Measurements from ENCODE around the gene PPP1R26. TPM values are rescaled to one million over a fixed set of nuclear protein-coding genes. Genes with fewer than 3 reads are reported as not detected.
"Not testable (repeated sequence)": the region's sequence is repeated elsewhere in the genome, so short reads cannot be mapped to it uniquely, and the experiment has no call there.

Gene PPP1R26
- total RNA-seq, 1 donor from 2014 or later = 23.3 TPM

DNA sequence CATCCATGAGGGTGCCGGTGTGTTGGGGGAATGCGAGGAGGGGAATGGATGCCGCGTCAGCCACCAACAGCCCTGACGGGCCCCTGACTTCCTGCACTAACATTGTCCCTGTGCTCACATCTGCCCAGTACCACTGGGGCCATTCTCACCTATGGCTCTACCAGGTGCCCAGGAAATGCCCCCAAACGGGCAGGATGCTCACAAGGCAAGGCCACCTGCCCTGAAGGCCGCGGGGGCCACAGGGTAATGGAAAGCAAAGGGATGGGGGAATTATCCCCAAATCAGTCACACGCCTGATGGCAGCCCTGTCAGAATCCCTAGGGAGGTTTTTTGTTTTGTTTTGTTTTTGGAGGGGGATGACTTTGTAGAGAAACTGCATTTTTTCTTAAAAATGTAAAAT lies 34.3 kb downstream of the PPP1R26 start:
- DNase-seq; intact Hi-C loops (cut with DNase I); ATAC-seq (ENCODE audit: poor library complexity): not testable (repeated sequence)

DNA sequence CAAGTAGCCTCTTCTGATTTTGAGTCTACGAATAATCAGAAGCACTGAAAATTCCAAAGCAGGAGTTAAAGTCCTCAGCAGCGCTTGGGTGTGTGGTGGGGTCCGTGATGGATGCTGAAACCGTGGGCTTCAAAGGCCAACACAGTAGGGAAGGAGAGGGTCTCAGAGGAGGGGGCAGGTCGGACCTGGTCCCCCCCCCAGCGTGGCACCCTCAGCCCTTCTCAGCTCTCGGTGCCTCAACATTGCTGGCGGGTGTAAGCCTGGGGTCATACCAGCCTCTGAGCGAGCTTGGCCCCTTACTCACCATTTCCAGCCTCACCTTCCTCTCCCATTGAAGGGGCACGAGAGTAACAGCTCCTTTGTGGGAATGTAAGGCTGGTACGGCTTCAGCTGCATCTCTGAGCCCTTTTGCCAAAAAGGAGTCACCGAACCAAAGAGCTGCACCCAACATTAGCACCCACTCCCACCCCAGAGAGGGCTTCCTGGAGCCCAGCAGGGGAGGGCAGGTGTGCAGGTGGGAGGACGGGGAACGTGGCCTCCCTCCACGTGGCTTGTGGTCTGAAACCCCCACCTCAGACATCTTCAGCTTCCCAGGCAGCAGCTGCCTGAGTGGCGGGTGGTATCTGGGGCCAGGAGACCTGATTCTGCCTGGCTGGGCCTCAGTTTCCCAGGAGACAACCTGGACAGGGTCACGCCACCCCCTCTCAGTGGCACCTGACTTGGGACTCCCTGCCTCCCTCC lies 34.9 kb downstream of the PPP1R26 start:
- ATAC-seq (ENCODE audit: poor library complexity) (no peak), DNase-seq (no peak)
- intact Hi-C loops (cut with DNase I) = no loop called here

DNA sequence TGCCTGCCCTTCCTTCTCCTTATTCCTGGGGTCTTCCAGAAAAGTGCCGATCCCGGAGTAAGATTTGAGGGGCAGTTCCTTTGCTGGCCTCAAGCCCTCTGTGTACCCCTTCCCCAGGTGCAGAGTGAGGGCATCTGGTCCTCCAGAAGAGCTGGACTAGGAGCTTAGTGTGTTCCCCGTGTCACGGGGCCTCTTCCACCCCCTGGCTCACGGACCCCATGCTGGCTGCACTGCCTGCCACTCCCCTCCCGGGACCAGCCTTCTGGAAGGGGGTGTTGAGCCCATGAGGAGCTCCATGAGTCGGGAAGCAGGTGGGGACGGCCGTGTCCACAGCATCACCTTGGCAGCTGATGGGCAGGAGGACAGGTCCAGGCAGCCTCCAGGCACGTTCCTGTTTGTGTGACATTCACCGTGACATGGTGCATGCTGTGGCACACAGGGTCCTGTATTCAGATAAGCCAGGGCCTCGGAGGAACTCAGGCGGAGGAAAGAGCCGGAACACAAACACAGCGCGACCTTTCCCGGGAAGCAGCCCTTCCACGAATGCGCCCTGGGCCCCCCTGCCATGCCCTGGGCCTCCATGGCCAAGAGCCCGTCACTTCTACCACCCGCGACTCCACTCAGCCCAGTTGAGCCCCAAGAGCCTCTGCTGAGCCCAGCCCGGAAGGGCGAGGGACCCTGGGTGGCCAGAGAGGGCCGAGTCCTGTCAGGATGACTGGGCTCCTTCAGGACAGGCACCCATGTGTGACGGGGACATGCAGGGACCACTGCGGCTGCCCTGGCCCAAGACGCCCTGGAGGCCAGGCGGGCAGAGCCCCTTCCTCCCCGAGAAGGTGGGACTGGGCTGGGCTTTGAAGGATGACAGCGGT lies 35.7 kb downstream of the PPP1R26 start:
- intact Hi-C loops (cut with DNase I) = no loop called here
- ATAC-seq (ENCODE audit: poor library complexity) (no peak), DNase-seq (no peak)

DNA sequence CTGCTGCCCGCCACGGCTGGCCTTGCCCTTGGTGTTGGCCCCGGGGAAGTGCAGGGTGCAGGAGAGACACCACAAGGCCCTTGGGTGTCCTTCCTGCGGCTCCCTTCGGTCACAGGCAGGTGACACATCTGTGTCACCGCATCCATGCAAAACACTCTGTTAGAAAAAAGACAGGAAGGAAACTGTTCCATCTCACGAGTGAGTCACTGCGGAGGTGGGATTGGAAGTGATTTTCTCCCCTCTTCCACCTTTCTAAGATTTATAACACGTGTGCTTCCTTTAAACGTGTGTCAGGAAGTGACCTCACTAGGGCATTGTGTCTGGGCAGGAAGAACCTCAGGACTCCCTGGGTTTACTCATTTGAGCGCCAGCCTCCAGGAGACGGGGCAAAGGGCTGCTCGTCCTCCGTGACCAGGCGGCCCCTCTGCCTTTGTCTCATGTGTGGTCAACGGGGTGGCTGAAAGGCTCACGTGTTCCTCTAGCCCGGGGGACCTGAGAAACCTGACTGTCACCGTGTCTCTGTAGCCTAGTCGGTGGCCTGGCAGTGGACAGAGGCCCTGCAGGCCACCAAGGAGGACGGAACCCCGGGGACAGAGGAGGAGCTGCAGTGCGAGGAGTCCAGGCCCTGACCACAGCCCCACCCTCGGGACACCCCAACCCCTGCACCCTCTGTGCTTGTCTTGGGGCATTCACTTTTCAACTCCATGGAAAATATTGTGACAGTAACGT lies 36.7 kb downstream of the PPP1R26 start:
- no peak for DNase-seq
- no peak for ATAC-seq (ENCODE audit: poor library complexity)

DNA sequence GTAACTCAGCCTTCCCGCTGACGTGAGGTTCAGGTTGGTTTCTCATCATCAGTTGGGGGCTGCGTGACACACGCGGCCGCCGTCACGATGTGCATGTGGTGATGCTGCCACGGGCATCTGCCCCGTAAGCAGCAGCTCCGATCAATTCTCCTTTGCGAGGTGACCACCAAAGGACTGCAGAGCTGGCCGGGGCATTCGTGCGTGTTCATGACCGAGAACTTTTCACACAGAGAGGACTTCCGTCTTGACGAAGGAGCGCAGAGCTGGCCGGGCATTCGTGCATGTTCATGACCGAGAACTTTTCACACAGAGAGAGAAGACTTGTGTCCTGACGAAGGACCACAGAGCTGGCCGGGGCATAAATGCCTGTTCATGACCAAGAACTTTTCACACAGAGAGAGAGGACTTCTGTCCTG lies 37.8 kb downstream of the PPP1R26 start:
- no peak for DNase-seq
- ATAC-seq (ENCODE audit: poor library complexity) = no peak
- intact Hi-C loops (cut with DNase I) = no loop called here

More for the DNA sequence above, 36.7 kb downstream of the PPP1R26 start:
- intact Hi-C loops (cut with DNase I) = no loop called here

DNA sequence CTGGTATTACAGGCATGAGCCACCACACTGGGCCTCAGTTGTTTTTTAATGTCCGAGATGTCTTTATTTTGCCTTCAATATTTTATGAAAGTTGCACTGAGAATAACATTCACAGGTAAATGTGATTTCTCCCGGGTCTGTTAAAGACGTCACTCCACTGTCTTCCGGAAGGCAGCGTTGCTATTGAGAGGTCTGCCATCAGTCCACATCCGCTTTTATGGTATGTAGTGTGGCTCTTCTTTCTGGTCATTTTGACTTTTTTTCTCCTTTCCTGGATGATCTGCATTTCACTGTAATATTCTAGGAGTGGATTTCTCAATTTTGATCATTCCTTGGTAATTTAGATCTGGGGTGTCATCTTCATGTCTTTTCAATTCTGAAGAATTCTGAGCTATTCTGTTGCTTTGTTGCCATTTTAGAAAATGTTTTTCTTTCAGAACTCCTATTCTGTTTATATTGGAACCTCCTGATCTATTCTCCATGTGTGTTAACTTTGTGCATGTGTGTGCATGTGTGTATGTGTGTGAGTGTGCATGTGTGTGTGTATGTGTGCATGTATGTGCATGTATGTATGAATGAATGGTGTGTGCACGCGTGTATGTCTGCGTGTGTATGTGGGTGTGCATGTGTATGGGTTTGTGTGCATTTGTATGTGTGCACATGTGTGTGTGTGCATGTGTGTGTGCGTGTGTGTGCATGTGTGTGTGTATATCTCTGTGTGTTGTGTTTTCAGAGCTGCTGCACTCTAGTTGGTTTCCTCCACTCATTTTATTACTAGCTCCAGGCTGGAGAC lies 39.8 kb downstream of the PPP1R26 start:
- intact Hi-C loops (cut with DNase I) = no loop called here

DNA sequence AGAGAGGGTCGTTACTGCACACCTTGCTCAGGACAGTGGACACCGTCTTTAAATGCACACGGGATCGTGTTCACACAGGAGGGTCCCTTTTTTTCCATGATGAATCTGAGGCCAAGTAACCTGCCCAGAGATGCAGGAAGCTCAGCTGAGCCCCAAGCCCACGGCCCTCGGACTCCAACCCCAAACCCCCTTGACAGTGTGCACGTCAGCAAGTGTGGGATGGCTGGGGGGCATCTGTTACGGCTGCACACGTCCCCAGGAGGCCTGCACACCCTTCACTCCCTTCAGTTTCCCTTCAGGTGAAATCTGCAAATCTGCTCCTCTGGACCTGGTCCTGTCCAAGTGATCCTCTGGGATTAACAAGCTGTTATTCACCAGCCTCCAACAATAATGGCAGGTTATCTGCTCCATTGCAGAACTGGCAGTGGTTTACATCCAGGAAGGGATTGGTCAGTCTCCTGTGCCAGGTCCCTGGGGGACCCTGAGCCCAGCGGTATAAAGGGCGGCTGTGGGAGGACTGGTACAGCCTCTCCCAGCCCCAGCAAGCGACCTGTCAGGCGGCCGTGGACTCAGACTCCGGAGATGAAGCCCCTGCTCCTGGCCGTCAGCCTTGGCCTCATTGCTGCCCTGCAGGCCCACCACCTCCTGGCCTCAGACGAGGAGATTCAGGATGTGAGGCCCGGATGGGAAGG lies 41.5 kb downstream of the PPP1R26 start, which contains the start of gene LCN1:
Gene LCN1, plus strand, starts transcription at position 525 of the 692 bp plus-strand sequence. Its CDS starts 58 bp downstream, at position 583.
- intact Hi-C loops (cut with DNase I) = no loop called here
- DNase-seq = no peak
- no peak for ATAC-seq (ENCODE audit: poor library complexity)

More for the DNA sequence above, 39.8 kb downstream of the PPP1R26 start:
- no peak for ATAC-seq (ENCODE audit: poor library complexity)
- no peak for DNase-seq

DNA sequence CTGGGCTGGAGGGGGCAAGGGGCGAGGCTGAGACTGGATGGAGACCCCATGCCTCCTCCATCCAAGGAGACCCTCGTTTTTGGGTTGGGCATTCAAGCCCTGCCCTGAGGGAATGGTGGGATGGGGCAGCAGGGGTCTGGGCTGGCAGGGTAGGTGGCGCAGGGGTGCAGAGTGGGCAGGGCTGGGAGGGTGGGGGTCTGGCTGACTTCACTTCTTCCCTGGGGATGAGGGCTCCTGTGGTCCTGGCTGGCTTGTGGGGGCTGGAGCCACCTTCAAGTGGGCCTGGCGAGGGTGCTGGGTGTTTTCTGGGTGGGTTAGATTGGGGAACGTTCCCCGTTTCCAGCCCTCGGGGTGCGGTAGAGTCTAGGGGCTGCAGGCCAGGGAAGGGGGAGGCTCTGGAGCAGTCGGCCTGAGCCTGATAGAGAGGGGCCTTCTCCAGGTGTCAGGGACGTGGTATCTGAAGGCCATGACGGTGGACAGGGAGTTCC lies 42.1 kb downstream of the PPP1R26 start:
- DNase-seq (no peak), ATAC-seq (ENCODE audit: poor library complexity) (no peak)

DNA sequence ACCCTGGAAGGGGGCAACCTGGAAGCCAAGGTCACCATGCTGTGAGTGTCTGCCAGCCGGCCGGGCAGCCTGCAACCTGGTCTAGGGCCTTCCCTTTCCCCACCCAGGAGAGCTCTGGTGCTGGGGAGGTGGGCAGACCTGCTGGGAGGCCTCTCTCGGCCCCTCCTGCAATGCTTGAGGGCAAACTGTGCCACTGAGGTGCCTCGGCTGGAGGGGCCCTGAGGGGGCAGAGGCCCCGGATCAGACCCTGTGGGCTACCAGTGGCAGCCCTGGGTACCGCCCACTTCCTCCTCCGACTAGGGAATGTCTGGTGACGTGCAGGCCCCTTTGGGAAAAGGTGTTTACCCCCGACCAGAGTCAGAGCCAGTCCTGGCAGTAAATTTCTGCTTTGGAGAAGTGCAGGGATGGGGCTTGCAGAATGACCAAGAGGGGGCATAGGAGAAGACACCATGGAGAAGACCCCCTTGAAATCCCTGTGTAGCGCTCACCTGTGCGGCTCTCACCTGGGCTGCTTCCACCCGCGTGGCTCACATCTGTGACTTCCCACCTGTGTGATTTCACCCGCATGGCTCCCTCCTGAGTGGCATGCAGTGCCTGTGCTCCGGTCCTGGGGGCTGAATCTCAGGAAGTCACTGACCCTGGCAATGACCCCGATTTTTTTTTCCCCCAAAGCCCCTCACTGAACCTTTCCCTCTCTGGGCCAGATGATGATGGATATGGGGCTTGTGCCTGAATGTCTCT lies 42.7 kb downstream of the PPP1R26 start:
- intact Hi-C loops (cut with DNase I) = no loop called here
- DNase-seq = no peak
- no peak for ATAC-seq (ENCODE audit: poor library complexity)

More for the DNA sequence above, 42.1 kb downstream of the PPP1R26 start:
- intact Hi-C loops (cut with DNase I) = no loop called here

DNA sequence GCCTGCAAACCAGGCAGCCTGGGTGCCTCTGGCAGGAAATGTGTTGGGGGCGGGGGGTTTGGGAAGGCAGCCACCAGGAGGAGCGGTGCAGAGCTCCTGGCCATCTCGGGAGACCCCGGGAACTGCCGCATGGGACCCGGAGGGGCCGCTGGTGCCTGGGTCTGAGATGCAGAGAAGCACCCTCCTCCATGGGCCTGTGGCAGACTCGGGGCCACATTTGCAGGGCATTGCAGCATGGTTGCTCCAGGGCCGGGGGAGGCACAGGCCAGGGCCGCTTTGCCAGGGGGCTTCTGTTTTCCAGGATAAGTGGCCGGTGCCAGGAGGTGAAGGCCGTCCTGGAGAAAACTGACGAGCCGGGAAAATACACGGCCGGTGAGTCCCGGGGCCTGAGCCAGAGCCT lies 43.3 kb downstream of the PPP1R26 start:
- ATAC-seq (ENCODE audit: poor library complexity) (no peak), DNase-seq (no peak)
- intact Hi-C loops (cut with DNase I) = no loop called here

DNA sequence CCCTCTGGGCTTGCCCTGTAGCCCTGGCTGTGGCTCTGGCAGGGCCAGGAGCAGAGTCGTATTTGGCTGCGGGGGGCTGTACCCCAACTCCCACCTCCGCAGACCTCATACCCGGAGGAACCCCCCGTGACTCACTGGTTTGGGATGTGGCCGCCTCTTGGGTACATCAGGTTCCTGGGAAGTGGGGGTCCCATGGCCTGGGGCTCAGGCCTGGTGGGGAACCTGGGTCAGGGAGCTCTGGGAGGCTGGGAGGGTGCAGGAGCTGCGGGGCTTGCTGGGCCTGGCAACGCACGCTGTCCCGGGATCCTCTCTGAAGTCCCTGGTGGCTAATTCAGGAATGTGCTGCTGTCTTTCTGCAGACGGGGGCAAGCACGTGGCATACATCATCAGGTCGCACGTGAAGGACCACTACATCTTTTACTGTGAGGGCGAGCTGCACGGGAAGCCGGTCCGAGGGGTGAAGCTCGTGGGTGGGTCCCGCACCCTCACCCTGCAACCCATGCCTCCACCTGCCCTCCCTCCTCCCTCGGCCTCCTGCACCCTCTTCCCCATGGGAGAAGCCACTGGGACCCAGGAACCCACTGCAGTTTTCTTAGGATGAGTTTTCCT lies 44.0 kb downstream of the PPP1R26 start:
- ATAC-seq (ENCODE audit: poor library complexity) (no peak), DNase-seq (no peak)
- intact Hi-C loops (cut with DNase I) = no loop called here

DNA sequence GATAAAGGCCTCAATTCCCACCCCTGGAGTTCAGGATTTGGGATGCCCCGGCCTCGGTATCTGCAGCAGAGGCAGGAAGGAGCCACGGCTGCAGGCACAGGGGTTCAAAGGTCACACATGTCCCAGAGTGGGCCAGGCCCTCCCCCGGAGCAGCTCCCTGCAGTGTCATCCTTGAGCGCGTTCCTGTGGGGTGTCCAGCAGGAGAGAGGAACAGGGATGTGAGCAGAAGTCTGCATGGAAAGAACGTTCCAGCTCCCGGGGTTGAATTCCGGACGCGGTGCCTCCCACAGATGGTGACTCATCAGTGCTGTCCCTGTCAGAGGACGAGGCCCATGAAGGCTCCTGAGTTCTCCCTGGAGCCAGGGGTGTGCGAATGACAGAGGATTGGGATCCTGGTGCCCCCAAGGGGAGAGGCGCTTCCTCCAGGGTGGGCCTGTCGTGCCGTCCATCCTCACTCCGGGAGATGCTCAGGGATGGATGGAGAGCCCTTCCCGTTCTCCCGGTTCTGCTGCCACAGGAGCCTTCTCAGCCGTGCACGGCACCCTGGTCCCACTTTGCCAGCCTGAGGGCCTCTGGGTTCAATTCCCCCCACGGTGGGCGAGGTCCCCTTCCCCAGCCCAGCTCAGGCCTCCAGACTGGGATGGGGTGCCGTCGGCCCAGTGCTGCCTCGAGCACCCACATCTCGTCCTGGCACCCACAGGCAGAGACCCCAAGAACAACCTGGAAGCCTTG lies 44.7 kb downstream of the PPP1R26 start:
- intact Hi-C loops (cut with DNase I) = no loop called here
- DNase-seq = no peak
- no peak for ATAC-seq (ENCODE audit: poor library complexity)

DNA sequence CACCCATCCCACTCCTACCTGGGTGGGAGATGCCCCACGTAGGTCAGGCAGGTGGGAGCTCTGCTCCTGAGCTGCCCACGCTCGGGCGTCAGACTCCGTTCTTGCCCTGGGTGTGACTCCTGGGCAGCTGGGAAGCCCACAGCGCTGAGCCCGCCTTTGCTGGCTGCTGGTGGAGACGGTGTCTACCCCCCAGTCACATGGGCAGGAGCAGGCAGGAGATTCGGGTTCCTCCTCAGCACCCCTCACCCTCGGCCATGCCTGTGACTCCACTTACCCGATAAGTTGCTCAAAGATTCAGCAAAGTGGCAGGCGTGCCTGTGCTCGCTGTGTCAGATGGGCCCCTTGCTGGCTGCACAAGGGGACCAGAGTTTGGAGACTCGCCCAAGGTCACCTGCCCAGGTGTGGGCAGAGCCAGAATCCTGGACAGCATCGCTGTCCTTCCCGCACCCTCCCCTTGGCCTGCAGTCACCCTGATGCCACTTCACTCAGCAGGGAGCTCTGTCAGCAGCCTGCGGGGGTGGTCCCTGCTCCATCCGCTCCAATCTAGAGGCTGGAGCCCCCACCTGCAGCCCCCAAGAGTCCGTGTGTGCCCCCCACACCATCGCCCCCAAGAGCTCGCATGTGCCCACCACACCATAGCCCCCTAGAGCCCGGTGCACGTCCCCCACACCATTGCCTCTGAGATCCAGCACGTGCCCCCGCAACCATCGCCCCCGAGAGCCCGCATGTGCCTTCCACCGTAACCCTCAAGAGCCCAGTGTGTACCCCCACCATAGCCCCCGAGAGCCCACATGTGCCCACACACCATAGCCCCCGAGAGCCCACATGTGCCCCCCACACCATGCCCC lies 45.9 kb downstream of the PPP1R26 start:
- no peak for ATAC-seq (ENCODE audit: poor library complexity)
- intact Hi-C loops (cut with DNase I) = no loop called here

DNA sequence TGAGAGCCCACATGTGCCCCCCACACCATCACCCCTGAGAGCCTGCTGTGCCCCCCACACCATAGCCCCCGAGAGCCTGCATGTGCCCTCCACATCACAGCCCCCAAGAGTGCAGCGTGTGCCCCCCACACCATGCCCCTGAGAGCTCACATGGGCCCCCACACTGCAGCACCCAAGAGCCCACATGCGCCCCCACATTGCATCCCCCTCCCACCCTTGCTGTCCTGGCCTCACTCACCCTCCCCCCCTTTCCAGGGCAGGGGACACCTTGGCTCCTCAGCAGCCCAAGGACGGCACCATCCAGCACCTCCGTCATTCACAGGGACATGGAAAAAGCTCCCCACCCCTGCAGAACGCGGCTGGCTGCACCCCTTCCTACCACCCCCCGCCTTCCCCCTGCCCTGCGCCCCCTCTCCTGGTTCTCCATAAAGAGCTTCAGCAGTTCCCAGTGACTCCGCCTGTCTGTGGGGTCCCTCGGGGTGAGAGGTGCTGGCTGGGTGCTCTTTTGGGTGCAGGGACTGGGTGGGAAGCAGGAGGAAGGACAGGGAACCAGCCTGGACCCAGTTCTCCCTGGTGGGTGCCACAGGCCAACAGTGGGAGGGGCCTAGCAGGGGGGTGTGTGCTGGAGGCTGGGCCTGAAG lies 46.6 kb downstream of the PPP1R26 start:
- DNase-seq = no peak
- ATAC-seq (ENCODE audit: poor library complexity) = no peak
- intact Hi-C loops (cut with DNase I) = no loop called here

More for the DNA sequence above, 45.9 kb downstream of the PPP1R26 start:
- DNase-seq = no peak

Data from Right ventricle myocardium superior (tissue), 1 donor.